ENCODE data around the gene TPH1.

The TPH1 gene

GRCh38 chr11:18046116-18046777, at the start of gene TPH1:
TSS of gene TPH1 (minus strand) at chr11:18046269. CDS start at chr11:18040762, 5,507 bp downstream.
- peak; percentile 40 for DNase-seq (ENCODE audit: low spot score)

- DNase-seq (ENCODE audit: low spot score) = no peak
Measured at GRCh38 chr11:18093959-18094358, 47.9 kb upstream of the TPH1 start.

- DNase-seq (ENCODE audit: low spot score) = no peak
Measured at GRCh38 chr11:18091731-18092130, 45.7 kb upstream of the TPH1 start.

GRCh38 chr11:18088966-18089365, 42.9 kb upstream of the TPH1 start:
- no peak for DNase-seq (ENCODE audit: low spot score)

- no peak for DNase-seq (ENCODE audit: low spot score)
Measured at GRCh38 chr11:18088366-18088765, 42.3 kb upstream of the TPH1 start.

GRCh38 chr11:18081551-18081950, 35.5 kb upstream of the TPH1 start:
- no peak for DNase-seq (ENCODE audit: low spot score)

- no peak for DNase-seq (ENCODE audit: low spot score)
Measured at GRCh38 chr11:18080451-18080850, 34.4 kb upstream of the TPH1 start.

- no peak for DNase-seq (ENCODE audit: low spot score)
Measured at GRCh38 chr11:18078909-18079308, 32.8 kb upstream of the TPH1 start.

GRCh38 chr11:18075444-18075843, 29.4 kb upstream of the TPH1 start:
- no peak for DNase-seq (ENCODE audit: low spot score)

GRCh38 chr11:18071098-18071705, 25.1 kb upstream of the TPH1 start:
- no peak for DNase-seq (ENCODE audit: low spot score)

- no peak for DNase-seq (ENCODE audit: low spot score)
Measured at GRCh38 chr11:18067372-18067771, 21.3 kb upstream of the TPH1 start.

- no peak for DNase-seq (ENCODE audit: low spot score)
Measured at GRCh38 chr11:18066626-18067025, 20.6 kb upstream of the TPH1 start.

GRCh38 chr11:18065572-18065971, 19.5 kb upstream of the TPH1 start:
- no peak for DNase-seq (ENCODE audit: low spot score)

- no peak for DNase-seq (ENCODE audit: low spot score)
Measured at GRCh38 chr11:18064450-18065054, 18.5 kb upstream of the TPH1 start.

- no peak for DNase-seq (ENCODE audit: low spot score)
Measured at GRCh38 chr11:18063862-18064434, 17.9 kb upstream of the TPH1 start.

- DNase-seq (ENCODE audit: low spot score) = no peak
Measured at GRCh38 chr11:18063125-18063524, 17.1 kb upstream of the TPH1 start.

- no peak for DNase-seq (ENCODE audit: low spot score)
Measured at GRCh38 chr11:18061351-18061750, 15.3 kb upstream of the TPH1 start.

GRCh38 chr11:18056561-18057181, 10.6 kb upstream of the TPH1 start:
- no peak for DNase-seq (ENCODE audit: low spot score)

GRCh38 chr11:18054511-18055103, 8.5 kb upstream of the TPH1 start:
- DNase-seq (ENCODE audit: low spot score) = no peak

- DNase-seq (ENCODE audit: low spot score) = no peak
Measured at GRCh38 chr11:18050848-18051247, 4.8 kb upstream of the TPH1 start.

GRCh38 chr11:18036456-18036855, 9.6 kb downstream of the TPH1 start:
- DNase-seq (ENCODE audit: low spot score) = no peak

- no peak for DNase-seq (ENCODE audit: low spot score)
Measured at GRCh38 chr11:18027475-18027874, 18.6 kb downstream of the TPH1 start.
